ENCODE results near the gene SYT1. TPM values are rescaled to one million over a fixed set of nuclear protein-coding genes. Genes with fewer than 3 reads are reported as not detected.

The SYT1 gene
- total and polyA plus RNA-seq, 2 of the 4 experiments (the other 2 are of a cell fraction): 2.8 to 3.0 TPM

GRCh38 chr12:78888568-78888967, 24.0 kb downstream of the SYT1 start:
- no CpG with 5 or more reads among the region's 3 CpGs for WGBS, 2 experiments (ENCODE audit: extremely low coverage in 2 of 2, insufficient read length in 1 of 2)
- H2BK15ac ChIP-seq (ENCODE audit: low read depth, low read length): no peak overlapping the region
- H4K91ac ChIP-seq (ENCODE audit: insufficient read depth, low read depth, low read length): no peak overlapping the region
- H3K14ac ChIP-seq (replicated peaks; ENCODE audit: low read depth, low read length): no peak overlapping the region
- no peak overlapping the region for H3K9ac ChIP-seq (ENCODE audit: low read depth, low read length)
- no peak overlapping the region for H2AFZ ChIP-seq (replicated peaks; ENCODE audit: low read length, poor library complexity)
- H2AK5ac ChIP-seq (ENCODE audit: low read depth, low read length): no peak overlapping the region
- no peak for TF ChIP-seq RFX5 (IDR thresholded peaks at IDR 0.05; ENCODE audit: low read depth, low read length)
- TF ChIP-seq RAD21 (IDR thresholded peaks at IDR 0.05; ENCODE audit: low read length): no peak
- TF ChIP-seq POLR2A (IDR thresholded peaks at IDR 0.05; ENCODE audit: low read depth, low read length): no peak
- no peak for TF ChIP-seq CTCF (conservative IDR thresholded peaks at IDR 0.05; ENCODE audit: low read depth, low read length)
- TF ChIP-seq CHD1 (IDR thresholded peaks at IDR 0.05; ENCODE audit: low read depth, low read length): no peak
- TF ChIP-seq ELK1 (IDR thresholded peaks at IDR 0.05; ENCODE audit: borderline replicate concordance, low read depth, low read length): no peak
- no peak for TF ChIP-seq MAZ (IDR thresholded peaks at IDR 0.05; ENCODE audit: borderline replicate concordance, low read depth, low read length)
- no peak for TF ChIP-seq RCOR1 (IDR thresholded peaks at IDR 0.05; ENCODE audit: insufficient replicate concordance, low read length)
- TF ChIP-seq USF2 (IDR thresholded peaks at IDR 0.05; ENCODE audit: low read depth, low read length): no peak
- TF ChIP-seq BHLHE40 (IDR thresholded peaks at IDR 0.05; ENCODE audit: low read depth, low read length): no peak
- TF ChIP-seq MXI1 (IDR thresholded peaks at IDR 0.05; ENCODE audit: borderline replicate concordance, low read depth, low read length): no peak
- TF ChIP-seq MAFK (IDR thresholded peaks at IDR 0.05; ENCODE audit: low read depth, low read length): no peak
- TF ChIP-seq NFE2L2 (IDR thresholded peaks at IDR 0.05; ENCODE audit: low read depth, low read length): no peak
- TF ChIP-seq SMC3 (IDR thresholded peaks at IDR 0.05; ENCODE audit: low read depth, low read length): no peak
- TF ChIP-seq CEBPB (IDR thresholded peaks at IDR 0.05; ENCODE audit: low read depth, low read length): no peak
- TF ChIP-seq FOS (IDR thresholded peaks at IDR 0.05; ENCODE audit: low read depth, low read length): no peak
- H3K4ac ChIP-seq (ENCODE audit: low read depth, low read length): no peak overlapping the region
- DNase-seq (no peak), ATAC-seq (ENCODE audit: low read depth) (no peak)
- BruUV-seq (replicated peaks): no TSS peak
- CTCF ChIA-PET: interaction anchor here (0.6 kb wide), 1 partner anchor 27 kb away, joined by 3 read pairs; no protein-coding TSS in a partner anchor
- H2BK5ac ChIP-seq (ENCODE audit: low read depth, low read length, poor library complexity, severe bottlenecking): no peak overlapping the region
- H2AK9ac ChIP-seq (replicated peaks; ENCODE audit: low read depth, low read length, poor library complexity): no peak overlapping the region
- no peaks in the 10 kb centered on the region for H3K9me1 ChIP-seq (ENCODE audit: insufficient read depth, low read length)
- dilution Hi-C loops (cut with HindIII; ENCODE audit: low sequenced_read_pairs, unreplicated experiment): no loop called here
- intact Hi-C loops (cut with micrococcal nuclease): no loop called here
- no peak overlapping the region for H4K8ac ChIP-seq (ENCODE audit: low read depth in 2 of 2, low read length in 2 of 2)
- H3K4me1 ChIP-seq (ENCODE audit: control insufficient read depth, insufficient read depth, low read length): no peaks in the 10 kb centered on the region
- H3K4me3 ChIP-seq (ENCODE audit: insufficient read depth, low read depth, low read length): no peak overlapping the region
- H3K23ac ChIP-seq (ENCODE audit: low read depth, low read length): no peak overlapping the region
- H3K27ac ChIP-seq (ENCODE audit: insufficient read depth, low read length): no peak overlapping the region
- no peak overlapping the region for H3K56ac ChIP-seq (ENCODE audit: extremely low read depth, insufficient read depth, low read length)
- H3K27me3 ChIP-seq (ENCODE audit: control insufficient read depth, insufficient read depth, low read length): no peaks in the 10 kb centered on the region
- H3K79me1 ChIP-seq (ENCODE audit: low read depth in 1 of 2, low read length in 2 of 2): no peaks in the 10 kb centered on the region
- no peak overlapping the region for H3K18ac ChIP-seq (ENCODE audit: low read depth, low read length)
- H3K9me3 ChIP-seq (ENCODE audit: control insufficient read depth, insufficient read depth, low read length): no peaks in the 10 kb centered on the region
- H4K5ac ChIP-seq (ENCODE audit: low read depth, low read length): no peak overlapping the region
- H3K4me2 ChIP-seq (ENCODE audit: low read depth, low read length): no peak overlapping the region
- no peaks in the 10 kb centered on the region for H3K36me3 ChIP-seq (ENCODE audit: control insufficient read depth, insufficient read depth, low read length)
- H2BK20ac ChIP-seq (ENCODE audit: low read depth, low read length): no peak overlapping the region
- H4K20me1 ChIP-seq (ENCODE audit: insufficient read depth, low read length): no peaks in the 10 kb centered on the region
- in situ Hi-C loops (cut with MboI; ENCODE audit: low sequenced_read_pairs): no loop called here
- POLR2A ChIA-PET (ENCODE audit: unreplicated experiment): no interaction called here
- H2BK120ac ChIP-seq (ENCODE audit: low read depth, low read length): no peak overlapping the region
